ENCODE results near the gene SRGAP1. TPM values are rescaled to one million over a fixed set of nuclear protein-coding genes. Genes with fewer than 3 reads are reported as not detected.
"Not testable (repeated sequence)": the region's sequence is repeated elsewhere in the genome, so short reads cannot be mapped to it uniquely, and the experiment has no call there.

Gene SRGAP1
- total RNA-seq, 2 experiments from 2014 or later: 0.02 to 0.21 TPM

DNA sequence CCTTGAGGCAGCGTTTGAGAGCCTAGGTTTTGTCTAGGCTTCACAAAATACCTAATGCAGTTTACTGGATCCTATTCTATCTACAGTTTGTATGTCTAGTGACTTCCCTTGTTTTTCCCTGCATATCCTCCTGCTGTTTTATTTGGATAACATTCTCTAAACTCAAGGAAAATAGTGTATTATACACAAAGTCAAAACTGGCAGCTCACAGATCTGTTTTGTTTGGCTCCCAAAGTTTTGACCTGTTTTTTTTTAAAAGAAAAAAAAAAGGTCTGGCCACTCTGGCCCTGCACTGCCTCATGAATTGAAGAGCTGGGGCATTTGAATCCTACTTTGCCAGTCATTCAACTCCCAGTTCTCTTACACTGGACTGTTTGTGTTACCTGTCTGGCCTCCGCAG lies 222.3 kb downstream of the SRGAP1 start:
- no peak for DNase-seq
- intact Hi-C loops (cut with DNase I, micrococcal nuclease): no loop called here
- no peaks in the 10 kb centered on the region for H3K9me3 Mint-ChIP-seq (ENCODE audit: low read depth)
- H3K27me3 Mint-ChIP-seq: peaks cover 11% of the 10 kb centered on the region
- CTCF ChIA-PET: no interaction called here
- no peaks in the 10 kb centered on the region for H3K36me3 Mint-ChIP-seq (ENCODE audit: low read depth)
- POLR2A ChIA-PET: no interaction called here
- no peak overlapping the region for H3K4me3 Mint-ChIP-seq
- no peaks in the 10 kb centered on the region for H3K4me1 Mint-ChIP-seq
- no peak overlapping the region for H3K27ac Mint-ChIP-seq
- no peak for ATAC-seq

GRCh38 chr12:64070454-64070853 lies 226.0 kb downstream of the SRGAP1 start:
- ChIA-PET CTCF (no interaction called here), POLR2A (no interaction called here)
- intact Hi-C loops (cut with DNase I, micrococcal nuclease): no loop called here
- ATAC-seq: no peak
- Mint-ChIP-seq H3K4me3 (no peak overlapping the region), H3K27me3 (peaks cover 9% of the 10 kb centered on the region), H3K36me3 (ENCODE audit: low read depth) (no peaks in the 10 kb centered on the region), H3K4me1 (no peaks in the 10 kb centered on the region), H3K9me3 (ENCODE audit: low read depth) (no peaks in the 10 kb centered on the region), H3K27ac (no peak overlapping the region)
- no peak for DNase-seq

- ChIA-PET POLR2A (no interaction called here), CTCF (no interaction called here)
- Mint-ChIP-seq H3K4me3 (no peak overlapping the region), H3K27me3 (peaks cover 11% of the 10 kb centered on the region), H3K27ac (no peak overlapping the region), H3K4me1 (no peaks in the 10 kb centered on the region), H3K9me3 (ENCODE audit: low read depth) (no peaks in the 10 kb centered on the region), H3K36me3 (ENCODE audit: low read depth) (no peaks in the 10 kb centered on the region)
- no peak for ATAC-seq
- DNase-seq: no peak
- intact Hi-C loops (cut with DNase I, micrococcal nuclease): no loop called here
Observed at GRCh38 chr12:64072916-64073575, 228.5 kb downstream of the SRGAP1 start.

- H3K4me3 Mint-ChIP-seq; POLR2A ChIA-PET; DNase-seq; H3K27me3 Mint-ChIP-seq; H3K4me1 Mint-ChIP-seq; intact Hi-C loops (cut with DNase I, micrococcal nuclease); ATAC-seq; H3K27ac Mint-ChIP-seq; H3K9me3 Mint-ChIP-seq (ENCODE audit: low read depth); H3K36me3 Mint-ChIP-seq (ENCODE audit: low read depth): not testable (repeated sequence)
- CTCF ChIA-PET: interaction anchor here (0.7 kb wide), 2 partner anchors 10 to 924 kb away, joined by 3 to 4 read pairs; no protein-coding TSS in a partner anchor
Observed at GRCh38 chr12:64076565-64076964, 232.1 kb downstream of the SRGAP1 start.

DNA sequence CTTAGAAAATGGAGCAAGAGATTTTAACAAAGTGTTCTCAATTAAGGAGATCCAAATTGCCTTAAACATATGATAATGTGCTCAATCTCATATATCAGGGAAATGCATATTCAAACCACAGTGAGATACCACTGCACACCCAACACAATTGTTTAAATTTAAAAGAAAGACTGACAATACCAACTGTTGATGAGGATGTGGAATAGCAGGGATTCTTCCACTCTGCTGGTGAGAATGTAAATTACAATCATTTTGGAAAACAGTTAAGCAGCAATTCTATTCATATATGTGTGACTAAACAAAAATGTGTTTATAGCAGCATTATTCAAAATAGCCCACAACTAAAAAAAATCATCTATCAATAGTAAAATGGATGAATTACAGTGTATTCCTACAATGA lies 233.4 kb downstream of the SRGAP1 start:
- Mint-ChIP-seq H3K4me1 (no peaks in the 10 kb centered on the region), H3K4me3 (no peak overlapping the region), H3K27ac (no peak overlapping the region), H3K36me3 (ENCODE audit: low read depth) (no peaks in the 10 kb centered on the region), H3K27me3 (peaks cover 8% of the 10 kb centered on the region), H3K9me3 (ENCODE audit: low read depth) (no peaks in the 10 kb centered on the region)
- ChIA-PET POLR2A (no interaction called here), CTCF (no interaction called here)
- intact Hi-C loops (cut with DNase I, micrococcal nuclease): no loop called here
- ATAC-seq (no peak), DNase-seq (no peak)

DNA sequence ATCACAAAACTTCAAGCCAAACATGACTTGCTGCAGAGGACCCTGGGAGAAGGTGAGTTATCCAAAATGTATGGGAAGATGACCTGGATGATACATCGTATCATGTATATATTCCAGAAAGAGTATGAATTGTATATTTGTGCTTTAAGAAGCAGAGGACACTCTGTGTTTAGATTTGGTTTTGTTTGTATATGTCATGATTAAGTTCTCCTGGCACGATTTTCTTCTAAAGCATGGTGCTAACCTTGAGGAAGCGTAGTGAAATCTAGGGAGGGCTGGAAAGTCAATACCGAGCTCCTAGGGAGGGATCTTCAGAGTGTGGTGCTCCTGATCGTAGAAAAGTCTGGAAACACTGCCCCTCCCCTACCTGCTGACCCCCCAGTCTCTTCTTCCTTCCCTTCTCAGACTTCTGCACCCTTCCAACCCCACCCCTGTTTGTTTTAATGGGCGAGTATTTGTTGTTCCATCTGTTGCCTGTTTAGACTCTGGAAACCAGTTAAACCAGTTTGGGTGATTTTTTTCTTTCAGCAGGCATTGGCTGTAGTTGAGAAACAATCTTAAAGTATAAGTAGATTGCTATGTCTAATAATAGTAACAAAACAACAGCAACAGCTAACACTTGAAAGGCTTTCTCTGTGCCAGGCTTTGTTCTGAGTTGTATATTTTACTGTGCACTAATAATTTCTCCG lies 236.0 kb downstream of the SRGAP1 start:
- Mint-ChIP-seq H3K27me3 (peaks cover 8% of the 10 kb centered on the region), H3K4me3 (no peak overlapping the region), H3K9me3 (ENCODE audit: low read depth) (no peaks in the 10 kb centered on the region), H3K36me3 (ENCODE audit: low read depth) (no peaks in the 10 kb centered on the region), H3K27ac (no peak overlapping the region), H3K4me1 (no peaks in the 10 kb centered on the region)
- POLR2A ChIA-PET: no interaction called here
- no peak for ATAC-seq
- no peak for DNase-seq
- CTCF ChIA-PET: no interaction called here
- intact Hi-C loops (cut with DNase I, micrococcal nuclease): no loop called here

DNA sequence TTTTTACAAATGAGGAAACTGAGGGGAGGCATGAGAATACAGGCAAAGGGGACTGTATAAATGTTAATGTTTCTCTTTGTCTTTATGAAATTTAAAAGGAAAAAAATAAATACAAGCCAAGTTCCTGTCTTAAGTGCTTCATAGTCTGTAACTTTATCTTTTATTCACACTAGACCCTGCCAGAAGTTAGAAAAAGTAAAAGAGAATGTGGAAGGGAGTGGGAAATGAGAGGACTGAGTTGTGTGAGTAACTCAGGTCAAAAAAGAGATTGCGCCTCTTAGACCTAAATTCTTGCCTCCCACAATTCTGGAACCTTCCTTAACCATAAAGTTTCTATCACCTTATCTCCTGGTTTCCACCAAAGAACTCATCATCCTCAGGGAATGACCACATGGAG lies 236.5 kb downstream of the SRGAP1 start:
- CTCF ChIA-PET: no interaction called here
- POLR2A ChIA-PET: no interaction called here
- intact Hi-C loops (cut with DNase I, micrococcal nuclease): no loop called here
- Mint-ChIP-seq H3K4me1 (no peaks in the 10 kb centered on the region), H3K9me3 (ENCODE audit: low read depth) (no peaks in the 10 kb centered on the region), H3K4me3 (no peak overlapping the region), H3K27ac (no peak overlapping the region), H3K27me3 (peaks cover 11% of the 10 kb centered on the region), H3K36me3 (ENCODE audit: low read depth) (no peaks in the 10 kb centered on the region)
- no peak for ATAC-seq
- no peak for DNase-seq

DNA sequence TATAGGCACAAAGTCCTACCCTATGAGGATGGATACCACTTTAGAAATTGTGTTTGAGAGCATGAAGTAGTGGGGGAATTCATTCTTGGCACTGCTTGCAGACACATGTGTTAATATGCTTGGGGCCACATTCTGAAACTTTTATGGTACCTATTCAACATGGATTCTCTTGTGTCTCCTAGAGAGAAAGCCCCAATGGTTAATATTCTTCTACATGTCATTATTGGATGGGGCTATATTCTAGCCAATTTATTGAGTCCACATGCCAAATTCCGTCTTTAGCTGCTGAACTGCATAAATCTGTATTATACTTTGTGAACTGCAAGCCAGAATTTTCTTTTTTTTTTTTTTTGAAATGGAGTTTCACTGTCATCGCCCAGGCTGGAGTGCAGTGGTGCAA lies 237.6 kb downstream of the SRGAP1 start:
- no peak for DNase-seq
- H3K4me1 Mint-ChIP-seq: no peaks in the 10 kb centered on the region
- no peak for ATAC-seq
- no peak overlapping the region for H3K4me3 Mint-ChIP-seq
- CTCF ChIA-PET: no interaction called here
- H3K27me3 Mint-ChIP-seq: peaks cover 11% of the 10 kb centered on the region
- POLR2A ChIA-PET: no interaction called here
- intact Hi-C loops (cut with DNase I, micrococcal nuclease): no loop called here
- H3K9me3 Mint-ChIP-seq (ENCODE audit: low read depth): no peaks in the 10 kb centered on the region
- no peak overlapping the region for H3K27ac Mint-ChIP-seq
- no peaks in the 10 kb centered on the region for H3K36me3 Mint-ChIP-seq (ENCODE audit: low read depth)

DNA sequence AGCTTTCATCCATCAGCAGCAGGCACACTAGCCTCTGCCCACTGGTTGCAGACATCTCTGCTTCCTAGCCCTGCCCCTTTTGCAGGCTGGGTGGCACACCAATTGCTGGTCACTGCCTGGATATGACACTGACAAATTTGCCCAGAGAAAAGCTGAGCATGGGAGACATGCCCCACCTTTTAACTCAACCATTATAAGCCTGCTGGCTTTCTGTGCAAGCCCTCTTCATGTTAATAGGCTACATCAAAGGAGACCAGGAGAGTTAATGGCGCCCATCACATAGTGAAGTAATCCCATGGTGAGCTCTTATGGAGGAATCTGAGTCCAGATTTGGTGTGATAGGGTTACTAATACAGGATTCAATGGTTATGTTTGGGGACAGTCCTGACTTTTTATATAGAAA lies 238.4 kb downstream of the SRGAP1 start:
- Mint-ChIP-seq H3K4me3 (no peak overlapping the region), H3K27me3 (peaks cover 9% of the 10 kb centered on the region), H3K4me1 (no peaks in the 10 kb centered on the region), H3K36me3 (ENCODE audit: low read depth) (no peaks in the 10 kb centered on the region), H3K27ac (no peak overlapping the region), H3K9me3 (ENCODE audit: low read depth) (no peaks in the 10 kb centered on the region)
- DNase-seq: no peak
- intact Hi-C loops (cut with DNase I, micrococcal nuclease): no loop called here
- ATAC-seq: no peak
- POLR2A ChIA-PET: no interaction called here
- CTCF ChIA-PET: no interaction called here

- Mint-ChIP-seq H3K4me3 (no peak overlapping the region), H3K27me3 (peaks cover 9% of the 10 kb centered on the region), H3K4me1 (no peaks in the 10 kb centered on the region), H3K27ac (no peak overlapping the region), H3K36me3 (ENCODE audit: low read depth) (no peaks in the 10 kb centered on the region), H3K9me3 (ENCODE audit: low read depth) (no peaks in the 10 kb centered on the region)
- CTCF ChIA-PET: no interaction called here
- POLR2A ChIA-PET: no interaction called here
- DNase-seq (no peak), ATAC-seq (no peak)
- intact Hi-C loops (cut with DNase I, micrococcal nuclease): no loop called here
Observed at GRCh38 chr12:64083285-64084210, 239.0 kb downstream of the SRGAP1 start.

DNA sequence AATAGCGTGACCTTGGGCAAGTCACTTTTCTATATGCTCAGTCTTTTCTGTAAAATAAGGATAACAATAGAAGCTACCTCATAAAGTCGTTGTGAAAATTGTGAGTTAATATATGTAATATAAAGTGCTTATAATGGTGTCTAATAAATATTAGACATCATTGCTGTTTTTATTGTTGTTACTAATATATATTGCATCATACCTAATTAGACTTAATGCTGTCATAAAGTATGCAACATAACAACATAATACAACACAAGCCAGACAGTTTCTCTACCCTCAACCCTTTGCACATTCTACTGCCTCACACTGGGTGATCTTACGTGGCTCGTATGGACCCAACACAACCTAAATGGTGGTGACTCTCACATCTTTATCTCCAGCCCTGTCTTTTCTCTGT lies 240.7 kb downstream of the SRGAP1 start:
- no peak for DNase-seq
- no peak for ATAC-seq
- H3K4me3 Mint-ChIP-seq: no peak overlapping the region
- POLR2A ChIA-PET: no interaction called here
- H3K9me3 Mint-ChIP-seq (ENCODE audit: low read depth): no peaks in the 10 kb centered on the region
- H3K27ac Mint-ChIP-seq: no peak overlapping the region
- intact Hi-C loops (cut with DNase I, micrococcal nuclease): no loop called here
- no peaks in the 10 kb centered on the region for H3K4me1 Mint-ChIP-seq
- H3K36me3 Mint-ChIP-seq (ENCODE audit: low read depth): no peaks in the 10 kb centered on the region
- H3K27me3 Mint-ChIP-seq: peaks cover 15% of the 10 kb centered on the region
- CTCF ChIA-PET: interaction anchor here (0.6 to 1.4 kb wide), 2 partner anchors 10 to 61 kb away, joined by 3 read pairs; no protein-coding TSS in a partner anchor

GRCh38 chr12:64085996-64086395 lies 241.5 kb downstream of the SRGAP1 start:
- no peaks in the 10 kb centered on the region for H3K36me3 Mint-ChIP-seq (ENCODE audit: low read depth)
- DNase-seq (no peak), ATAC-seq (no peak)
- ChIA-PET POLR2A (no interaction called here), CTCF (interaction anchor here (1.1 to 1.4 kb wide), 2 partner anchors 9 to 10 kb away, joined by 3 to 4 read pairs; no protein-coding TSS in a partner anchor)
- H3K27me3 Mint-ChIP-seq: peaks cover 15% of the 10 kb centered on the region
- no peak overlapping the region for H3K4me3 Mint-ChIP-seq
- no peaks in the 10 kb centered on the region for H3K4me1 Mint-ChIP-seq
- H3K9me3 Mint-ChIP-seq (ENCODE audit: low read depth): no peaks in the 10 kb centered on the region
- intact Hi-C loops (cut with DNase I, micrococcal nuclease): no loop called here
- H3K27ac Mint-ChIP-seq: no peak overlapping the region

Data from activated CD4-positive, alpha-beta T cell treated with anti-CD3 and anti-CD28 coated beads for 36 hours (primary cell).